ENCODE results near the gene IL1B.

GRCh38 chr2:112829101-112829960 lies 7.2 kb downstream of the IL1B start:
- TF ChIP-seq POLR2A (IDR thresholded peaks at IDR 0.05) (no peak), CTCF (IDR thresholded peaks at IDR 0.05) (no peak)
